NB4 (cell line): ENCODE measurements around the gene GGACT.

Experiments
- POLR2A ChIP-seq: IDR thresholded peaks from 2 replicates; pipeline ENCODE4 v1.6.1; 2011; ENCODE audit warnings: mild to moderate bottlenecking; ENCODE audit not compliant: insufficient read length; ENCODE audit errors: extremely low read depth
- TF ChIP-seq, protein P1 (sequence below): IDR thresholded peaks from one replicate; pipeline ENCODE4 v1.5.1; 2012; ENCODE audit warnings: low read depth, low read length

GRCh38 chr13:100535426-100536135, 53.0 kb downstream of the GGACT start:
- TF ChIP-seq, protein P1, sequence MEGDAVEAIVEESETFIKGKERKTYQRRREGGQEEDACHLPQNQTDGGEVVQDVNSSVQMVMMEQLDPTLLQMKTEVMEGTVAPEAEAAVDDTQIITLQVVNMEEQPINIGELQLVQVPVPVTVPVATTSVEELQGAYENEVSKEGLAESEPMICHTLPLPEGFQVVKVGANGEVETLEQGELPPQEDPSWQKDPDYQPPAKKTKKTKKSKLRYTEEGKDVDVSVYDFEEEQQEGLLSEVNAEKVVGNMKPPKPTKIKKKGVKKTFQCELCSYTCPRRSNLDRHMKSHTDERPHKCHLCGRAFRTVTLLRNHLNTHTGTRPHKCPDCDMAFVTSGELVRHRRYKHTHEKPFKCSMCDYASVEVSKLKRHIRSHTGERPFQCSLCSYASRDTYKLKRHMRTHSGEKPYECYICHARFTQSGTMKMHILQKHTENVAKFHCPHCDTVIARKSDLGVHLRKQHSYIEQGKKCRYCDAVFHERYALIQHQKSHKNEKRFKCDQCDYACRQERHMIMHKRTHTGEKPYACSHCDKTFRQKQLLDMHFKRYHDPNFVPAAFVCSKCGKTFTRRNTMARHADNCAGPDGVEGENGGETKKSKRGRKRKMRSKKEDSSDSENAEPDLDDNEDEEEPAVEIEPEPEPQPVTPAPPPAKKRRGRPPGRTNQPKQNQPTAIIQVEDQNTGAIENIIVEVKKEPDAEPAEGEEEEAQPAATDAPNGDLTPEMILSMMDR: no peak
- TF ChIP-seq POLR2A: no peak
